Hepatocyte (in vitro differentiated cells): ENCODE data around the gene RABL3. TPM values are rescaled to one million over a fixed set of nuclear protein-coding genes. Genes with fewer than 3 reads are reported as not detected.

Experiments
- DNase-seq: peaks from one replicate; pipeline ENCODE4 v3.0.0-alpha.2; 2016; ENCODE audit warnings: low spot score
- H2AFZ ChIP-seq: fragments of 200-600 bp; sonication (generic); 2 replicates; pipeline ENCODE4 v1.6.0; 2016; ENCODE audit warnings: antibody characterized with exemption, mild to moderate bottlenecking
- H3K27ac ChIP-seq: fragments of 200-600 bp; sonication (generic); 2 replicates; pipeline ENCODE4 v1.5.1; 2016; ENCODE audit warnings: mild to moderate bottlenecking
- H3K27me3 ChIP-seq: fragments of 200-600 bp; sonication (generic); 2 replicates; pipeline ENCODE4 v1.6.1; 2016
- H3K36me3 ChIP-seq: fragments of 200-600 bp; sonication (generic); replicated peaks from 2 replicates; pipeline ENCODE4 v1.5.1; 2016; ENCODE audit warnings: low read depth; ENCODE audit not compliant: insufficient read depth
- H3K4me1 ChIP-seq: fragments of 200-600 bp; sonication (generic); 2 replicates; pipeline ENCODE4 v1.5.1; 2016; ENCODE audit warnings: mild to moderate bottlenecking, moderate library complexity; ENCODE audit not compliant: insufficient read depth
- H3K4me2 ChIP-seq: fragments of 200-600 bp; sonication (generic); 2 replicates; pipeline ENCODE4 v1.6.0; 2016
- H3K4me3 ChIP-seq: fragments of 200-600 bp; sonication (generic); 2 replicates; pipeline ENCODE4 v1.5.1; 2016; ENCODE audit warnings: mild to moderate bottlenecking
- H3K79me2 ChIP-seq: fragments of 200-600 bp; sonication (generic); 2 replicates; pipeline ENCODE4 v1.6.0; 2017; ENCODE audit warnings: mild to moderate bottlenecking
- H3K9me2 ChIP-seq: fragments of 200-600 bp; sonication (generic); replicated peaks from 2 replicates; pipeline ENCODE4 v1.6.0; 2017; ENCODE audit warnings: mild to moderate bottlenecking; ENCODE audit not compliant: insufficient read depth
- H3K9me3 ChIP-seq: fragments of 200-600 bp; sonication (generic); 2 replicates; pipeline ENCODE4 v1.5.1; 2016; ENCODE audit warnings: low read depth, mild to moderate bottlenecking
- H4K20me1 ChIP-seq: fragments of 200-600 bp; sonication (generic); 2 replicates; pipeline ENCODE4 v1.6.0; 2016; ENCODE audit warnings: mild to moderate bottlenecking; ENCODE audit not compliant: insufficient read depth, poor library complexity, severe bottlenecking
- EZH2 ChIP-seq: fragments of 200-600 bp; sonication (generic); IDR thresholded peaks from 2 replicates; pipeline ENCODE4 v1.6.1; 2016; ENCODE audit warnings: antibody characterized with exemption, mild to moderate bottlenecking, borderline replicate concordance
- EZH2phosphoT487 ChIP-seq: fragments of 200-600 bp; sonication (generic); IDR thresholded peaks from one replicate; pipeline ENCODE4 v1.6.1; 2018; ENCODE audit warnings: antibody characterized with exemption, mild to moderate bottlenecking, low read depth, moderate library complexity; ENCODE audit not compliant: unreplicated experiment, severe bottlenecking
- WGBS: methylation state at CpG from one replicate; pipeline ENCODE4 v1.1.6; 2016; ENCODE audit warnings: low lambda C conversion rate; ENCODE audit errors: missing lambda C conversion rate; 5-methylcytosine and 5-hydroxymethylcytosine counted together
- polyA plus RNA-seq: library from polyadenylated mRNA; unstranded; fragments of >200 nt; fragmentation: Nextera tagmentation; extraction: Ambion mirVana; gene quantifications from 2 replicates; pipeline ENCODE4 v1.2.1, GENCODE V29; 2016
- total RNA-seq: library from RNA; depleted of rRNA; stranded (reverse); fragments of >200 nt; gene quantifications from 2 replicates; pipeline ENCODE4 v1.2.3, GENCODE V29; 2014
- TF ChIP-seq, protein P1 (sequence below): fragments of 200-600 bp; sonication (generic); IDR thresholded peaks from 2 replicates; pipeline ENCODE4 v1.5.1; 2016; ENCODE audit warnings: antibody characterized with exemption, mild to moderate bottlenecking; ENCODE audit not compliant: poor library complexity

RABL3 gene
- total and polyA plus RNA-seq, 2 experiments from 2014 or later, result 12.7 to 23.7 TPM

DNA sequence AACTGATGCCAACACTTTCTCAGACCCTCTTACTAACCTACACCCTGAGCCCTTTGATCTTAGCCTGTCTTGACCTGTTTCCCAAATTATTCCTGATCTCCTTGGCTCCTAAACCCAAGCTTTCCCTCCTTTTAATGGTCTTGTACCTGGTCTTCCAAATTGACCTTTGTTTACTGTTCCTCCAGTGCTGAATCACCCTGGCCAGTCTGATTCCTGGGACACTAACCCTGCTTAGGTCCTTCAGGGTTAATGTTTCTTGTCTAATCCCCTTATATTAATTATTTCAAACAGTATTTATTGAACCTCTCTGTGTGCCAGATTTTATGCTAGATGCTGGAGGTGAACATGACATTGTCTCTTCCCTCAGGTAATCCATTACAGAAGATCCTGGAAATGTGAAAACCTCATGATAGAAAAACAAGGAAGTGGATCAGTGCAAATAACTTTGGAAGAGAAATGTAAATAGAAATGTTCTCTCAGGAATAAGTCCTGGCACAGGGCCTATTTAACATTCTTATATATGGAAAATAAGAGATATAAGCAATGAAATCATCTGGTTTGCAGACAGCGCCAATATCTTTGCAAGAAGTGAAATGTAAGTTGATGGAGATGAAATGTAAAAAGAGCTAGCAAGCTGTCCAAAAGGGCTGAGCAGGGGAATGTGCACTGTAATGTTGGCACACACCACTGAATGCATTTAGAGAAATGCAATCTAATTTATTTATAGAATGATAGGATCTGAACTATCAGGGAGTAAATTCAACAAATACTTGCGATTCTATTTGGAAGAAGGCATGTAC, 81.0 kb downstream of the RABL3 start:
- H4K20me1 ChIP-seq, result no peaks in the 10 kb centered on the region
- no peak overlapping the region for H3K27ac ChIP-seq
- H3K4me2 ChIP-seq, result no peak overlapping the region
- DNase-seq, result no peak
- H3K9me3 ChIP-seq, result no peaks in the 10 kb centered on the region
- no peaks in the 10 kb centered on the region for H3K79me2 ChIP-seq
- WGBS, result 42% methylated on average over 2 of the region's 2 CpGs
- H2AFZ ChIP-seq, result no peak overlapping the region
- H3K9me2 ChIP-seq, result no peaks in the 10 kb centered on the region
- H3K4me3 ChIP-seq, result no peak overlapping the region
- H3K4me1 ChIP-seq, result no peaks in the 10 kb centered on the region
- TF ChIP-seq, protein P1, sequence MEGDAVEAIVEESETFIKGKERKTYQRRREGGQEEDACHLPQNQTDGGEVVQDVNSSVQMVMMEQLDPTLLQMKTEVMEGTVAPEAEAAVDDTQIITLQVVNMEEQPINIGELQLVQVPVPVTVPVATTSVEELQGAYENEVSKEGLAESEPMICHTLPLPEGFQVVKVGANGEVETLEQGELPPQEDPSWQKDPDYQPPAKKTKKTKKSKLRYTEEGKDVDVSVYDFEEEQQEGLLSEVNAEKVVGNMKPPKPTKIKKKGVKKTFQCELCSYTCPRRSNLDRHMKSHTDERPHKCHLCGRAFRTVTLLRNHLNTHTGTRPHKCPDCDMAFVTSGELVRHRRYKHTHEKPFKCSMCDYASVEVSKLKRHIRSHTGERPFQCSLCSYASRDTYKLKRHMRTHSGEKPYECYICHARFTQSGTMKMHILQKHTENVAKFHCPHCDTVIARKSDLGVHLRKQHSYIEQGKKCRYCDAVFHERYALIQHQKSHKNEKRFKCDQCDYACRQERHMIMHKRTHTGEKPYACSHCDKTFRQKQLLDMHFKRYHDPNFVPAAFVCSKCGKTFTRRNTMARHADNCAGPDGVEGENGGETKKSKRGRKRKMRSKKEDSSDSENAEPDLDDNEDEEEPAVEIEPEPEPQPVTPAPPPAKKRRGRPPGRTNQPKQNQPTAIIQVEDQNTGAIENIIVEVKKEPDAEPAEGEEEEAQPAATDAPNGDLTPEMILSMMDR, result no peak
- TF ChIP-seq EZH2phosphoT487, result no peak
- TF ChIP-seq EZH2, result no peak
- no peaks in the 10 kb centered on the region for H3K27me3 ChIP-seq
- no peaks in the 10 kb centered on the region for H3K36me3 ChIP-seq

DNA sequence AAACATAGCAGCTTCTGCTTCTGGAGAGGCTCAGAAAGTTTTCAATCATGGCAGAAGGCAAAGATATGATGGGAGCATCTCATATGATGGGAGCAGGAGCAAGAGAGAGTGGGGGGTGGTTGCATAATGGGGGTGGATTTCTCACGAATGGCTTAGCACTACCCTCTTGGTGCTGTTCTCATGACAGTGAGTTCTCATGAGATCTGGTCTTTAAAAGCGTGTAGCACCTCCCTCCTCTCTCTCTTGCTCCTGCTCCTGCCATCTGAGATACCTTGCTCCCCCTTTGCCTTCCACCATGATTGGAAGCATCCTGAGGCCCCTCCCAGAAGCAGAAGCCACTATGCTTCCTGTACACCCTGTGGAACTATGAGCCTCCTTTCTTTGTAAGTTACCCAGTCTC, 82.5 kb downstream of the RABL3 start:
- H3K4me2 ChIP-seq, result no peak overlapping the region
- H3K9me2 ChIP-seq, result no peaks in the 10 kb centered on the region
- H3K4me3 ChIP-seq, result no peak overlapping the region
- H3K4me1 ChIP-seq, result no peaks in the 10 kb centered on the region
- no peak for TF ChIP-seq EZH2
- TF ChIP-seq, protein P1, result no peak
- no peak for TF ChIP-seq EZH2phosphoT487
- DNase-seq, result no peak
- no peaks in the 10 kb centered on the region for H3K36me3 ChIP-seq
- no peak overlapping the region for H3K27ac ChIP-seq
- H3K79me2 ChIP-seq, result no peaks in the 10 kb centered on the region
- H3K27me3 ChIP-seq, result no peaks in the 10 kb centered on the region
- no peak overlapping the region for H2AFZ ChIP-seq
- no peaks in the 10 kb centered on the region for H4K20me1 ChIP-seq
- 96% methylated on average over 2 of the region's 2 CpGs for WGBS
- H3K9me3 ChIP-seq, result no peaks in the 10 kb centered on the region

DNA sequence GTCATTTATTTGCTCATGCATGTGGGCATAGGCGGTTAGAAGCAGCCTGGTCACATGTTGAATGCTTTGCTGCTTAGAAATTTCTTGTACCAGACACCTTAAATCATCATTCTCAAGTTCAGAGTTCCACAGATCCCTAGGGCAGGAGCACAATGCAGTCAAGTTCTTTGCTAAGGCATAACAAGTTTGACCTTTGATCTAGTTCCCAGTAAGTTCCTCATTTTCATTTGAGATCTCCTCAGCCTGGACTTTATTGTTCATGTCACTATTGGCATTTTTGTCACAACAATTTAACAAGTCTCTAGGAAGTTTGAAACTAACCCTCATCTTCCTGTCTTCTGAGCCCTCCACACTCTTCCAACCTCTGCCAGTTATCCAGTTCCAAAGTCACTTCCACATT, 83.0 kb downstream of the RABL3 start:
- H3K36me3 ChIP-seq, result no peaks in the 10 kb centered on the region
- H3K4me3 ChIP-seq, result no peak overlapping the region
- WGBS, result 76% methylated on average over 1 of the region's 1 CpG
- TF ChIP-seq, protein P1, result no peak
- TF ChIP-seq EZH2phosphoT487 (no peak), EZH2 (no peak)
- no peaks in the 10 kb centered on the region for H3K79me2 ChIP-seq
- DNase-seq, result no peak
- H3K9me3 ChIP-seq, result no peaks in the 10 kb centered on the region
- H3K4me2 ChIP-seq, result no peak overlapping the region
- H3K27ac ChIP-seq, result no peak overlapping the region
- no peaks in the 10 kb centered on the region for H3K27me3 ChIP-seq
- no peaks in the 10 kb centered on the region for H4K20me1 ChIP-seq
- H2AFZ ChIP-seq, result no peak overlapping the region
- no peaks in the 10 kb centered on the region for H3K9me2 ChIP-seq
- no peaks in the 10 kb centered on the region for H3K4me1 ChIP-seq
